SK-N-SH treated with all-trans-retinoic acid at 6 μM for 48 hours (cell line): ENCODE measurements around the gene PPARG.

Experiments used
- ATAC-seq: fragments of 200-7000 bp; cut with Tn5 transposase; 3 replicates; pipeline ENCODE4 v1.9.1; 2020; ENCODE audit warnings: mild to moderate bottlenecking, moderate library complexity
- ARNTL ChIP-seq: fragments of 450-650 bp; formaldehyde crosslinking; IDR thresholded peaks from 2 replicates; pipeline ENCODE4 v1.5.0; 2020; ENCODE audit warnings: low read depth, mild to moderate bottlenecking, moderate library complexity, borderline replicate concordance
- ESRRG ChIP-seq: fragments of 250-450 bp; sonication (Bioruptor Pico); IDR thresholded peaks from 2 replicates; pipeline ENCODE4 v1.6.1; 2021; ENCODE audit warnings: mild to moderate bottlenecking
- GLIS3 ChIP-seq: fragments of 250-450 bp; sonication (Bioruptor Pico); IDR thresholded peaks from 2 replicates; pipeline ENCODE4 v1.5.0; 2020; ENCODE audit warnings: mild to moderate bottlenecking, moderate library complexity
- ISL1 ChIP-seq: fragments of 250-450 bp; sonication (Bioruptor Pico); IDR thresholded peaks from 2 replicates; pipeline ENCODE4 v2.1.2; 2022; ENCODE audit warnings: mild to moderate bottlenecking, moderate library complexity
- OSR1 ChIP-seq: fragments of 250-450 bp; sonication (Bioruptor Pico); IDR thresholded peaks from 2 replicates; pipeline ENCODE4 v1.8.0; 2022; ENCODE audit warnings: moderate library complexity, mild to moderate bottlenecking, inconsistent platforms
- PPARA ChIP-seq: fragments of 250-450 bp; sonication (Bioruptor Pico); IDR thresholded peaks from 2 replicates; pipeline ENCODE4 v1.5.0; 2020; ENCODE audit warnings: mild to moderate bottlenecking, borderline replicate concordance
- RARB ChIP-seq: fragments of 250-450 bp; sonication (Bioruptor Pico); IDR thresholded peaks from 2 replicates; pipeline ENCODE4 v1.8.0; 2021; ENCODE audit warnings: mild to moderate bottlenecking, moderate library complexity
- SNAI2 ChIP-seq: fragments of 250-450 bp; sonication (Bioruptor Pico); IDR thresholded peaks from 2 replicates; pipeline ENCODE4 v1.5.0; 2020; ENCODE audit warnings: mild to moderate bottlenecking, moderate library complexity
- TCF4 ChIP-seq: fragments of 250-450 bp; sonication (Bioruptor Pico); IDR thresholded peaks from 2 replicates; pipeline ENCODE4 v1.8.0; 2021; ENCODE audit warnings: mild to moderate bottlenecking, moderate library complexity, borderline replicate concordance
- TOX ChIP-seq: fragments of 250-450 bp; sonication (Bioruptor Pico); IDR thresholded peaks from 2 replicates; pipeline ENCODE4 v1.8.0; 2021; ENCODE audit warnings: mild to moderate bottlenecking, moderate library complexity, borderline replicate concordance
- ZC3H10 ChIP-seq: fragments of 250-450 bp; sonication (Bioruptor Pico); IDR thresholded peaks from 2 replicates; pipeline ENCODE4 v1.5.1; 2021; ENCODE audit warnings: mild to moderate bottlenecking, moderate library complexity
- ZFP3 ChIP-seq: fragments of 250-450 bp; sonication (Bioruptor Pico); IDR thresholded peaks from 2 replicates; pipeline ENCODE4 v1.5.0; 2020; ENCODE audit warnings: mild to moderate bottlenecking, moderate library complexity
- ZNF565 ChIP-seq: fragments of 450-650 bp; formaldehyde crosslinking; conservative IDR thresholded peaks from 2 replicates; pipeline ENCODE4 v1.5.0; 2020; ENCODE audit warnings: low read depth, mild to moderate bottlenecking, moderate library complexity
- ZNF70 ChIP-seq: fragments of 450-650 bp; formaldehyde crosslinking; IDR thresholded peaks from 2 replicates; pipeline ENCODE4 v1.5.0; 2020; ENCODE audit warnings: mild to moderate bottlenecking, moderate library complexity
- ZNF8 ChIP-seq: fragments of 450-650 bp; formaldehyde crosslinking; IDR thresholded peaks from 2 replicates; pipeline ENCODE4 v1.5.0; 2020; ENCODE audit warnings: mild to moderate bottlenecking, moderate library complexity
- TF ChIP-seq, protein P1 (sequence below): fragments of 250-450 bp; sonication (Bioruptor Pico); IDR thresholded peaks from 2 replicates; pipeline ENCODE4 v1.8.0; 2021; ENCODE audit warnings: low read depth, mild to moderate bottlenecking, moderate library complexity, borderline replicate concordance
- TF ChIP-seq, protein P2 (sequence below): fragments of 250-450 bp; sonication (Bioruptor Pico); IDR thresholded peaks from 2 replicates; pipeline ENCODE4 v1.8.0; 2020; ENCODE audit warnings: mild to moderate bottlenecking, moderate library complexity, borderline replicate concordance
- TF ChIP-seq, protein P3 (sequence below): fragments of 250-450 bp; sonication (Bioruptor Pico); IDR thresholded peaks from 2 replicates; pipeline ENCODE4 v1.5.1; 2020; ENCODE audit warnings: low read depth, mild to moderate bottlenecking, moderate library complexity
- TF ChIP-seq, protein P4 (sequence below): fragments of 250-450 bp; sonication (Bioruptor Pico); IDR thresholded peaks from 2 replicates; pipeline ENCODE4 v1.5.1; 2021; ENCODE audit warnings: mild to moderate bottlenecking, moderate library complexity

PPARG gene

DNA sequence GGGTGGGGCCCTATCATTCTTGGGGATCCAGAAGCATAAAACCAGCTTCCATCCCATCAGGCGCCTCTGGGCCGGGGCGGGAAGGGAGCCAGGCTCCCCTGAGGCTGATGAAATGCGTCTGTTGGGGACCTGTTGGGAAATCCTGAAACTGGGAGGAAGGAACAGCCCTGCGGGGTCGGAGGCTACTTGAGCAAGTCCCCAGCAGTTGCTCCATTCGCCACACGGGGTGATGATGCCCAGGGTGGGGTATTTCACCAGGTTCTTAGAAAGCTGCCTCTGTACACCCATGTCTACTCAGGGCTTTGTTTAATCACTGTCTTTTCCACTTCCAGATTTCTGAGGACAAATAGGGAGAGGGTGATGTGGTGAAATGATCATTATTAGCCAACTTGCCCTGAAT is 170.0 kb downstream of the PPARG start (continued):
- TF ChIP-seq SNAI2 (no peak), ESRRG (CRISPR knock-in tag) (no peak), TOX (CRISPR knock-in tag) (no peak), GLIS3 (no peak)
- TF ChIP-seq, protein P1, sequence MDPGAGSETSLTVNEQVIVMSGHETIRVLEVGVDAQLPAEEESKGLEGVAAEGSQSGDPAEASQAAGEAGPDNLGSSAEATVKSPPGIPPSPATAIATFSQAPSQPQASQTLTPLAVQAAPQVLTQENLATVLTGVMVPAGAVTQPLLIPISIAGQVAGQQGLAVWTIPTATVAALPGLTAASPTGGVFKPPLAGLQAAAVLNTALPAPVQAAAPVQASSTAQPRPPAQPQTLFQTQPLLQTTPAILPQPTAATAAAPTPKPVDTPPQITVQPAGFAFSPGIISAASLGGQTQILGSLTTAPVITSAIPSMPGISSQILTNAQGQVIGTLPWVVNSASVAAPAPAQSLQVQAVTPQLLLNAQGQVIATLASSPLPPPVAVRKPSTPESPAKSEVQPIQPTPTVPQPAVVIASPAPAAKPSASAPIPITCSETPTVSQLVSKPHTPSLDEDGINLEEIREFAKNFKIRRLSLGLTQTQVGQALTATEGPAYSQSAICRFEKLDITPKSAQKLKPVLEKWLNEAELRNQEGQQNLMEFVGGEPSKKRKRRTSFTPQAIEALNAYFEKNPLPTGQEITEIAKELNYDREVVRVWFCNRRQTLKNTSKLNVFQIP: no peak

DNA sequence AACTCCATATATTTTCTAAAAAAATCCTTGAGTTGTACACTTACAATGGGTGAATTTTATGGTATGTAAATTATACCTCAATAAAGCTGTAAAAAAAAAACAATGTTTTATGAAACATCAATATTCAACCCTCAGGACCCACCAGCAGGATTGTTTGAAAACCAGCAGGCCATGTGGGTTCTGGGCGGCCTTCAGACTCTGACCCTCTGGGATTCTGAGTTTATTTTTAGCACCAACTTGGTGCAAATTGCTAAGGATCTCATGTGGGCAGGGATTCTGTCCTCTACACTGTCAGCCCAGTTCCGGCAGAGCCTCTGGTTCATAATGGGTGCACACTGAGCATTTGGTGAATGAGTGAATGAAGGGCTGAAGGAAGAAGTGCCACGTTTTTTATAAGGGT is 171.3 kb downstream of the PPARG start:
- TF ChIP-seq ARNTL (CRISPR knock-in tag) (no peak), SNAI2 (no peak), ZC3H10 (no peak), ZNF70 (CRISPR knock-in tag) (no peak), ZNF565 (CRISPR knock-in tag) (no peak), PPARA (no peak), ISL1 (CRISPR knock-in tag) (no peak), TOX (CRISPR knock-in tag) (no peak), ESRRG (CRISPR knock-in tag) (no peak), GLIS3 (no peak)
- TF ChIP-seq, protein P2, sequence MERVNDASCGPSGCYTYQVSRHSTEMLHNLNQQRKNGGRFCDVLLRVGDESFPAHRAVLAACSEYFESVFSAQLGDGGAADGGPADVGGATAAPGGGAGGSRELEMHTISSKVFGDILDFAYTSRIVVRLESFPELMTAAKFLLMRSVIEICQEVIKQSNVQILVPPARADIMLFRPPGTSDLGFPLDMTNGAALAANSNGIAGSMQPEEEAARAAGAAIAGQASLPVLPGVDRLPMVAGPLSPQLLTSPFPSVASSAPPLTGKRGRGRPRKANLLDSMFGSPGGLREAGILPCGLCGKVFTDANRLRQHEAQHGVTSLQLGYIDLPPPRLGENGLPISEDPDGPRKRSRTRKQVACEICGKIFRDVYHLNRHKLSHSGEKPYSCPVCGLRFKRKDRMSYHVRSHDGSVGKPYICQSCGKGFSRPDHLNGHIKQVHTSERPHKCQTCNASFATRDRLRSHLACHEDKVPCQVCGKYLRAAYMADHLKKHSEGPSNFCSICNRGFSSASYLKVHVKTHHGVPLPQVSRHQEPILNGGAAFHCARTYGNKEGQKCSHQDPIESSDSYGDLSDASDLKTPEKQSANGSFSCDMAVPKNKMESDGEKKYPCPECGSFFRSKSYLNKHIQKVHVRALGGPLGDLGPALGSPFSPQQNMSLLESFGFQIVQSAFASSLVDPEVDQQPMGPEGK (CRISPR knock-in tag): no peak
- TF ChIP-seq, protein P3, sequence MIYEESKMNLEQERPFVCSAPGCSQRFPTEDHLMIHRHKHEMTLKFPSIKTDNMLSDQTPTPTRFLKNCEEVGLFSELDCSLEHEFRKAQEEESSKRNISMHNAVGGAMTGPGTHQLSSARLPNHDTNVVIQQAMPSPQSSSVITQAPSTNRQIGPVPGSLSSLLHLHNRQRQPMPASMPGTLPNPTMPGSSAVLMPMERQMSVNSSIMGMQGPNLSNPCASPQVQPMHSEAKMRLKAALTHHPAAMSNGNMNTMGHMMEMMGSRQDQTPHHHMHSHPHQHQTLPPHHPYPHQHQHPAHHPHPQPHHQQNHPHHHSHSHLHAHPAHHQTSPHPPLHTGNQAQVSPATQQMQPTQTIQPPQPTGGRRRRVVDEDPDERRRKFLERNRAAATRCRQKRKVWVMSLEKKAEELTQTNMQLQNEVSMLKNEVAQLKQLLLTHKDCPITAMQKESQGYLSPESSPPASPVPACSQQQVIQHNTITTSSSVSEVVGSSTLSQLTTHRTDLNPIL (CRISPR knock-in tag): no peak

DNA sequence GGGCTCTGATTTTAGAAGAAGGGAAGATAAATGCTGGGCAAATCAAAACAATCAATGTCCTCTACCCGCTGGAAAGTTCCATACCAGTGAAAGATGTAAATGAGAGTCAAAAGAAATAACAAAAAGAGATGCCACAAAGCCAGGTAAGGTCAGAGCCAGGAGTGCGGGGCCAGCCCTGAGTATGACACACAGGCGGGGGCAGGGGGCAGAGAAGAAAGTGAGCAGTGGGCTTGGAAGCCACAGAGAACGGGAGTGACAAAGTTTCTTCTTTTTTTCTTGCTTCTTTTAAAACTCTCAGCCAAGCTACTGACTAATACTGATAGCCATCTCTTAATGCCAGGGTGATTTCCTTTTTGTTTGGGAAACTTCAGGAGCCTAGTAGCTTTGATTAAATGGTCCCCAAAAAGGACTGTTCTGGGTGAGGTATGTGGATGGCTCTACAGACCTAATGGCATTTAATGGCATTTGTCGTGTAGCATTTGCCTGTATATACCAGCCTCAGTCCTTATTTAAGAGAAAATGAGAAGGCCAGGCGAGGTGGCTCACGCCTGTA is 172.3 kb downstream of the PPARG start:
- peak; percentile 37; the same call in 2 of the 3 replicates for ATAC-seq

More for the DNA sequence above, 171.3 kb downstream of the PPARG start:
- ATAC-seq: no peak

DNA sequence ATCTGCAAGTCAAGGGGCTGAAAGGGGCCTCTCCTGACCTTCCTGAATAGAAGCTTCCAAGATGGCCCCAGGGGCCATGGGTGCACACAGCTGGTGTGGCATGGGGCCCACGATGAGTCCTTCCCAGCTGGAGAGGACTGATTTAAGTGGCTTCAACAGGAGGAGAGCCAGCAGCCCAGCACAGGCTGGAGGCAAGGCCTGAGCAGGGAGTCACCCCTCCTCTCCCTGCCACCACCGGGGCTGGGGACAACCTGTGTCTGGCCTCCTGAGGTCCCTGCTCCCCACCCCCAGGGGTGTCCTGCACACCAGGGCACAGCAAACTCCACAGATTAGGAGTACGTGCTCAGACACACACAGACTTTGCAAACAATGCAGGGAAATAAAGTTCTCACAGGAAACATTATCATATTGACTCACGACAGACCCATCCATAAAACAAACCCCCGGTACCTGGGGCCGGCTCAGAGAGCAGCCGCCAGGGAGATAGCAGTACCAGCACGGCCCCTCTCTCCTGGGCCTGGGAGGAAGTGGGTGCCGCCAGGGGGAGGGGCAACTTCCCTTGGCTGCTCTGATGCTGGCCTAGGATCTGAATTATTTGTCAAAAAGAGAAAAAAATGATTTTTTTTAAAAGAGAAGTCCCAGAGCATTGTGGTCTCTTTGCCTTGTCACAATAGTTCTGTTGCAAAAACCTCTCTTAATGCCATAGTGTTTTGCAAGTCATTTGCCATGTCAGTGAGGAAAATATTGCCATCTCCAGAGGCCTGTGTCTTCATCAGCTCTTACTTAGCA is 173.5 kb downstream of the PPARG start:
- ATAC-seq: no peak

More for the DNA sequence above, 172.3 kb downstream of the PPARG start:
- TF ChIP-seq OSR1 (CRISPR knock-in tag) (no peak), RARB (CRISPR knock-in tag) (no peak), ZFP3 (CRISPR knock-in tag) (no peak), TCF4 (CRISPR knock-in tag) (no peak), ZNF8 (CRISPR knock-in tag) (no peak)
- TF ChIP-seq, protein P1: no peak
- TF ChIP-seq, protein P4, sequence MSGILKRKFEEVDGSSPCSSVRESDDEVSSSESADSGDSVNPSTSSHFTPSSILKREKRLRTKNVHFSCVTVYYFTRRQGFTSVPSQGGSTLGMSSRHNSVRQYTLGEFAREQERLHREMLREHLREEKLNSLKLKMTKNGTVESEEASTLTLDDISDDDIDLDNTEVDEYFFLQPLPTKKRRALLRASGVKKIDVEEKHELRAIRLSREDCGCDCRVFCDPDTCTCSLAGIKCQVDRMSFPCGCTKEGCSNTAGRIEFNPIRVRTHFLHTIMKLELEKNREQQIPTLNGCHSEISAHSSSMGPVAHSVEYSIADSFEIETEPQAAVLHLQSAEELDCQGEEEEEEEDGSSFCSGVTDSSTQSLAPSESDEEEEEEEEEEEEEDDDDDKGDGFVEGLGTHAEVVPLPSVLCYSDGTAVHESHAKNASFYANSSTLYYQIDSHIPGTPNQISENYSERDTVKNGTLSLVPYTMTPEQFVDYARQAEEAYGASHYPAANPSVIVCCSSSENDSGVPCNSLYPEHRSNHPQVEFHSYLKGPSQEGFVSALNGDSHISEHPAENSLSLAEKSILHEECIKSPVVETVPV (CRISPR knock-in tag): no peak

More for the DNA sequence above, 173.5 kb downstream of the PPARG start:
- TF ChIP-seq ARNTL (CRISPR knock-in tag) (no peak), ZNF70 (CRISPR knock-in tag) (no peak)
